HepG2 (cell line): ENCODE measurements around the gene HUNK. TPM values are rescaled to one million over a fixed set of nuclear protein-coding genes. Genes with fewer than 3 reads are reported as not detected.
A peak's percentile ranks its signal among the peaks of the same experiment; 100 is the strongest.

Experiments used
- AGO2 ChIP-seq: fragments of 200-400 bp; formaldehyde crosslinking; optimal IDR thresholded peaks from 2 replicates; pipeline ENCODE3; 2017; ENCODE audit warnings: mild to moderate bottlenecking, low read depth, low read length, moderate library complexity
- CREM ChIP-seq, 2 experiments: sonication (generic) in 1 of 2; formaldehyde crosslinking in 1 of 2; IDR thresholded peaks; 2 replicates each; pipeline versions ENCODE4 v1.4.0 to v1.6.1; 2016 to 2020; ENCODE audit warnings: antibody characterized with exemption in 1 of 2, mild to moderate bottlenecking in 1 of 2, missing genetic modification reagents in 1 of 2
- ELF1 ChIP-seq: sonication (generic); formaldehyde crosslinking; IDR thresholded peaks from 2 replicates; pipeline ENCODE4 v1.4.0; 2020; ENCODE audit warnings: missing genetic modification reagents
- MAZ ChIP-seq, 2 experiments: sonication (generic) in 1 of 2; formaldehyde crosslinking in 1 of 2; IDR thresholded peaks; 2 replicates each; pipeline versions ENCODE4 v1.5.0 to v1.6.1; 2012 to 2020; ENCODE audit warnings: low read depth in 2 of 2, mild to moderate bottlenecking in 2 of 2, borderline replicate concordance in 1 of 2, improper control_type of control experiment in 1 of 2, low read length in 1 of 2, missing genetic modification reagents in 1 of 2, moderate library complexity in 1 of 2
- NR1H2 ChIP-seq: sonication (generic); formaldehyde crosslinking; IDR thresholded peaks from 2 replicates; pipeline ENCODE4 v1.8.1; 2022; ENCODE audit warnings: low read depth, missing genetic modification reagents, borderline replicate concordance
- NR2C2 ChIP-seq: sonication (generic); formaldehyde crosslinking; IDR thresholded peaks from 2 replicates; pipeline ENCODE4 v1.4.0; 2020; ENCODE audit warnings: missing genetic modification reagents, mild to moderate bottlenecking, moderate library complexity, borderline replicate concordance
- RNF2 ChIP-seq: fragments of 450-650 bp; conservative IDR thresholded peaks from 2 replicates; pipeline ENCODE4 v1.6.1; 2016; ENCODE audit warnings: low read depth
- SP5 ChIP-seq: IDR thresholded peaks from 2 replicates; pipeline ENCODE4 v1.6.1; 2016; ENCODE audit warnings: low read depth, borderline replicate concordance
- TCF12 ChIP-seq, 2 experiments: fragments of 450-650 bp in 1 of 2; sonication (generic) in 1 of 2; formaldehyde crosslinking in 1 of 2; IDR thresholded peaks; 2 replicates each; pipeline versions ENCODE4 v1.6.1 to v1.8.0; 2017 to 2022; ENCODE audit warnings: antibody characterized with exemption in 1 of 2, mild to moderate bottlenecking in 1 of 2, missing genetic modification reagents in 1 of 2, moderate library complexity in 1 of 2
- ZBED4 ChIP-seq: sonication (generic); formaldehyde crosslinking; IDR thresholded peaks from 2 replicates; pipeline ENCODE4 v1.4.0; 2020; ENCODE audit warnings: missing genetic modification reagents, borderline replicate concordance
- ZBTB10 ChIP-seq: sonication (generic); formaldehyde crosslinking; IDR thresholded peaks from 2 replicates; pipeline ENCODE4 v1.4.0; 2020; ENCODE audit warnings: missing genetic modification reagents, borderline replicate concordance
- ZBTB7B ChIP-seq: sonication (generic); formaldehyde crosslinking; IDR thresholded peaks from 2 replicates; pipeline ENCODE4 v1.4.0; 2020; ENCODE audit warnings: missing genetic modification reagents
- ZFP36L2 ChIP-seq: sonication (generic); formaldehyde crosslinking; IDR thresholded peaks from 2 replicates; pipeline ENCODE4 v1.4.0; 2020; ENCODE audit warnings: missing genetic modification reagents
- ZFP82 ChIP-seq: sonication (generic); formaldehyde crosslinking; IDR thresholded peaks from 2 replicates; pipeline ENCODE4 v1.5.1; 2020; ENCODE audit warnings: mild to moderate bottlenecking, missing genetic modification reagents, borderline replicate concordance
- ZNF124 ChIP-seq: sonication (generic); formaldehyde crosslinking; IDR thresholded peaks from 2 replicates; pipeline ENCODE4 v1.4.0; 2020; ENCODE audit warnings: missing genetic modification reagents
- ZNF17 ChIP-seq: sonication (generic); formaldehyde crosslinking; IDR thresholded peaks from 2 replicates; pipeline ENCODE4 v1.5.0; 2020; ENCODE audit warnings: mild to moderate bottlenecking, missing genetic modification reagents
- ZNF207 ChIP-seq: fragments of 450-650 bp; IDR thresholded peaks from 2 replicates; pipeline ENCODE4 v1.6.1; 2016; ENCODE audit warnings: antibody characterized with exemption, borderline replicate concordance
- ZNF549 ChIP-seq: sonication (generic); formaldehyde crosslinking; IDR thresholded peaks from 2 replicates; pipeline ENCODE4 v1.5.0; 2020; ENCODE audit warnings: missing genetic modification reagents
- ZNF550 ChIP-seq: sonication (generic); formaldehyde crosslinking; IDR thresholded peaks from 2 replicates; pipeline ENCODE4 v1.4.0; 2020; ENCODE audit warnings: mild to moderate bottlenecking, missing genetic modification reagents, borderline replicate concordance
- ZNF850 ChIP-seq: sonication (generic); formaldehyde crosslinking; conservative IDR thresholded peaks from 2 replicates; pipeline ENCODE4 v1.9.0; 2021; ENCODE audit warnings: mild to moderate bottlenecking, missing genetic modification reagents
- polyA plus RNA-seq, 8 experiments: library from polyadenylated mRNA; depleted of rRNA in 3 of 8; stranded (reverse) in 7 of 8; unstranded in 1 of 8; fragments of >200 nt; fragmentation: Illumina TruSeq in 4 of 8; extraction: Trizol in 4 of 8; gene quantifications; 2 replicates each; pipeline versions ENCODE4 v1.2.1 to v1.2.3, GENCODE V29; 2011 to 2016; ENCODE audit warnings: low read depth in 4 of 8, missing spikeins in 1 of 8, mixed read lengths in 1 of 8; ENCODE audit not compliant: insufficient read depth in 1 of 8
- total RNA-seq, 5 experiments: library from RNA; depleted of rRNA; stranded (reverse); fragments of >200 nt; fragmentation: Illumina TruSeq; extraction: Trizol; gene quantifications; 2 replicates each; pipeline ENCODE4 v1.2.3, GENCODE V29; 2016; ENCODE audit warnings: low read depth in 1 of 5
- TF ChIP-seq, protein P1 (sequence below): sonication (generic); formaldehyde crosslinking; IDR thresholded peaks from 2 replicates; pipeline ENCODE4 v1.8.0; 2022; ENCODE audit warnings: mild to moderate bottlenecking, missing genetic modification reagents, moderate library complexity

HUNK gene
- total and polyA plus RNA-seq, 2 of the 13 experiments (the other 11 are each of a cell fraction or from before 2014, with no cell fraction given), result 1.8 to 1.9 TPM

GRCh38 chr21:31900121-31900895 lies 27.5 kb downstream of the HUNK start (continued):
- no peak for TF ChIP-seq RNF2
- TF ChIP-seq NR2C2 (CRISPR knock-in tag), result no peak; the same call in 1 of the 2 replicates
- TF ChIP-seq ELF1, result no peak
- TF ChIP-seq NR1H2 (CRISPR knock-in tag), result no peak
- no peak for TF ChIP-seq ZNF17 (CRISPR knock-in tag)
- TF ChIP-seq SP5 (CRISPR knock-in tag), result no peak
- TF ChIP-seq ZNF550, result no peak
- no peak for TF ChIP-seq ZNF207
- TF ChIP-seq ZBTB7B (CRISPR knock-in tag), result 0 out of 2 replicates have a peak, but pooled peaks have one; percentile 47
- no peak for TF ChIP-seq ZFP82
- TF ChIP-seq AGO2, result no peak
- TF ChIP-seq ZNF850, result no peak
- TF ChIP-seq ZFP36L2, result no peak
- peak; percentile 31; the same call in 1 of the 2 replicates for TF ChIP-seq ZNF124
- no peak for TF ChIP-seq TCF12 (IDR thresholded peaks at IDR 0.05)
- no peak for TF ChIP-seq TCF12 (CRISPR knock-in tag; IDR thresholded peaks at IDR 0.05)
- TF ChIP-seq ZBED4 (CRISPR knock-in tag), result no peak; the same call in 1 of the 2 replicates
- no peak; the same call in 1 of the 2 replicates for TF ChIP-seq ZBTB10 (CRISPR knock-in tag)
- TF ChIP-seq MAZ (IDR thresholded peaks at IDR 0.05; ENCODE audit: borderline replicate concordance, low read depth, low read length), result no peak
- no peak for TF ChIP-seq MAZ (CRISPR knock-in tag; IDR thresholded peaks at IDR 0.05; ENCODE audit: low read depth)
- TF ChIP-seq ZNF549 (CRISPR knock-in tag), result no peak
- TF ChIP-seq, protein P1, sequence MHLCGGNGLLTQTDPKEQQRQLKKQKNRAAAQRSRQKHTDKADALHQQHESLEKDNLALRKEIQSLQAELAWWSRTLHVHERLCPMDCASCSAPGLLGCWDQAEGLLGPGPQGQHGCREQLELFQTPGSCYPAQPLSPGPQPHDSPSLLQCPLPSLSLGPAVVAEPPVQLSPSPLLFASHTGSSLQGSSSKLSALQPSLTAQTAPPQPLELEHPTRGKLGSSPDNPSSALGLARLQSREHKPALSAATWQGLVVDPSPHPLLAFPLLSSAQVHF (CRISPR knock-in tag), result no peak
- TF ChIP-seq CREM (IDR thresholded peaks at IDR 0.05), result no peak; the same call in 1 of the 2 replicates
- TF ChIP-seq CREM (CRISPR knock-in tag; IDR thresholded peaks at IDR 0.05), result no peak
